ENCODE results near the gene ROBO1. TPM values are rescaled to one million over a fixed set of nuclear protein-coding genes. Genes with fewer than 3 reads are reported as not detected.
A peak's percentile ranks its signal among the peaks of the same experiment; 100 is the strongest.

Gene ROBO1
- total RNA-seq, 2 experiments from 2014 or later = 3.0 to 3.1 TPM

GRCh38 chr3:78977073-78977472 is 790.7 kb downstream of the ROBO1 start:
- no peak overlapping the region for H3K27ac Mint-ChIP-seq
- H3K4me3 Mint-ChIP-seq = no peak overlapping the region
- CTCF ChIA-PET = no interaction called here
- ATAC-seq = no peak
- H3K36me3 Mint-ChIP-seq (ENCODE audit: low read depth) = no peaks in the 10 kb centered on the region
- no peaks in the 10 kb centered on the region for H3K9me3 Mint-ChIP-seq (ENCODE audit: insufficient read depth)
- no peak for DNase-seq
- no peaks in the 10 kb centered on the region for H3K4me1 Mint-ChIP-seq (ENCODE audit: low read depth)
- POLR2A ChIA-PET = no interaction called here
- H3K27me3 Mint-ChIP-seq (ENCODE audit: low read depth) = no peaks in the 10 kb centered on the region

GRCh38 chr3:78976200-78976599 is 791.6 kb downstream of the ROBO1 start:
- ATAC-seq (no peak), DNase-seq (no peak)
- no peak overlapping the region for H3K27ac Mint-ChIP-seq
- POLR2A ChIA-PET = no interaction called here
- CTCF ChIA-PET = no interaction called here
- H3K36me3 Mint-ChIP-seq (ENCODE audit: low read depth) = no peaks in the 10 kb centered on the region
- no peaks in the 10 kb centered on the region for H3K9me3 Mint-ChIP-seq (ENCODE audit: insufficient read depth)
- H3K4me3 Mint-ChIP-seq = no peak overlapping the region
- H3K4me1 Mint-ChIP-seq (ENCODE audit: low read depth) = no peaks in the 10 kb centered on the region
- no peaks in the 10 kb centered on the region for H3K27me3 Mint-ChIP-seq (ENCODE audit: low read depth)

- ChIA-PET POLR2A (no interaction called here), CTCF (no interaction called here)
- Mint-ChIP-seq H3K27me3 (ENCODE audit: low read depth) (no peaks in the 10 kb centered on the region), H3K4me3 (no peak overlapping the region), H3K9me3 (ENCODE audit: insufficient read depth) (no peaks in the 10 kb centered on the region), H3K36me3 (ENCODE audit: low read depth) (no peaks in the 10 kb centered on the region), H3K27ac (no peak overlapping the region), H3K4me1 (ENCODE audit: low read depth) (no peaks in the 10 kb centered on the region)
- ATAC-seq = no peak
- no peak for DNase-seq
Observed at GRCh38 chr3:78974181-78974790, 793.5 kb downstream of the ROBO1 start.

GRCh38 chr3:78972617-78973301 is 795.0 kb downstream of the ROBO1 start:
- ATAC-seq (no peak), DNase-seq (no peak)
- POLR2A ChIA-PET = no interaction called here
- Mint-ChIP-seq H3K27me3 (ENCODE audit: low read depth) (no peaks in the 10 kb centered on the region), H3K36me3 (ENCODE audit: low read depth) (no peaks in the 10 kb centered on the region), H3K27ac (no peak overlapping the region), H3K4me1 (ENCODE audit: low read depth) (no peaks in the 10 kb centered on the region), H3K4me3 (no peak overlapping the region), H3K9me3 (ENCODE audit: insufficient read depth) (no peaks in the 10 kb centered on the region)
- CTCF ChIA-PET = no interaction called here

- Mint-ChIP-seq H3K9me3 (ENCODE audit: insufficient read depth) (no peaks in the 10 kb centered on the region), H3K4me3 (no peak overlapping the region), H3K27me3 (ENCODE audit: low read depth) (no peaks in the 10 kb centered on the region), H3K4me1 (ENCODE audit: low read depth) (no peaks in the 10 kb centered on the region), H3K36me3 (ENCODE audit: low read depth) (no peaks in the 10 kb centered on the region), H3K27ac (no peak overlapping the region)
- ChIA-PET CTCF (no interaction called here), POLR2A (no interaction called here)
- DNase-seq (no peak), ATAC-seq (no peak)
Observed at GRCh38 chr3:78970656-78971055, 797.1 kb downstream of the ROBO1 start.

GRCh38 chr3:78969483-78969882 is 798.3 kb downstream of the ROBO1 start:
- CTCF ChIA-PET = no interaction called here
- H3K27me3 Mint-ChIP-seq (ENCODE audit: low read depth) = no peaks in the 10 kb centered on the region
- no peaks in the 10 kb centered on the region for H3K4me1 Mint-ChIP-seq (ENCODE audit: low read depth)

GRCh38 chr3:78967061-78967460 is 800.7 kb downstream of the ROBO1 start:
- ChIA-PET POLR2A (no interaction called here), CTCF (no interaction called here)
- Mint-ChIP-seq H3K4me3 (no peak overlapping the region), H3K4me1 (ENCODE audit: low read depth) (no peaks in the 10 kb centered on the region), H3K36me3 (ENCODE audit: low read depth) (no peaks in the 10 kb centered on the region), H3K9me3 (ENCODE audit: insufficient read depth) (no peaks in the 10 kb centered on the region), H3K27ac (no peak overlapping the region), H3K27me3 (ENCODE audit: low read depth) (no peaks in the 10 kb centered on the region)
- ATAC-seq (no peak), DNase-seq (no peak)

More at GRCh38 chr3:78969483-78969882, 798.3 kb downstream of the ROBO1 start:
- Mint-ChIP-seq H3K36me3 (ENCODE audit: low read depth) (no peaks in the 10 kb centered on the region), H3K4me3 (no peak overlapping the region), H3K9me3 (ENCODE audit: insufficient read depth) (no peaks in the 10 kb centered on the region), H3K27ac (no peak overlapping the region)
- DNase-seq (no peak), ATAC-seq (no peak)
- POLR2A ChIA-PET = no interaction called here

- ChIA-PET POLR2A (no interaction called here), CTCF (no interaction called here)
- ATAC-seq = no peak
- no peaks in the 10 kb centered on the region for H3K9me3 Mint-ChIP-seq (ENCODE audit: insufficient read depth)
- no peak overlapping the region for H3K27ac Mint-ChIP-seq
- DNase-seq = no peak
- no peaks in the 10 kb centered on the region for H3K27me3 Mint-ChIP-seq (ENCODE audit: low read depth)
- H3K4me1 Mint-ChIP-seq (ENCODE audit: low read depth) = no peaks in the 10 kb centered on the region
- H3K4me3 Mint-ChIP-seq = no peak overlapping the region
- H3K36me3 Mint-ChIP-seq (ENCODE audit: low read depth) = no peaks in the 10 kb centered on the region
Observed at GRCh38 chr3:78963771-78964170, 804.0 kb downstream of the ROBO1 start.

- H3K27ac Mint-ChIP-seq = no peak overlapping the region
- H3K9me3 Mint-ChIP-seq (ENCODE audit: insufficient read depth) = no peaks in the 10 kb centered on the region
- ChIA-PET POLR2A (no interaction called here), CTCF (no interaction called here)
- DNase-seq = no peak
- no peak overlapping the region for H3K4me3 Mint-ChIP-seq
- no peak for ATAC-seq
- no peaks in the 10 kb centered on the region for H3K4me1 Mint-ChIP-seq (ENCODE audit: low read depth)
- no peaks in the 10 kb centered on the region for H3K36me3 Mint-ChIP-seq (ENCODE audit: low read depth)
- no peaks in the 10 kb centered on the region for H3K27me3 Mint-ChIP-seq (ENCODE audit: low read depth)
Observed at GRCh38 chr3:78957456-78957855, 810.3 kb downstream of the ROBO1 start.

GRCh38 chr3:78951342-78951945 is 816.4 kb downstream of the ROBO1 start:
- no peaks in the 10 kb centered on the region for H3K36me3 Mint-ChIP-seq (ENCODE audit: low read depth)
- H3K4me3 Mint-ChIP-seq = no peak overlapping the region
- H3K27me3 Mint-ChIP-seq (ENCODE audit: low read depth) = no peaks in the 10 kb centered on the region
- ATAC-seq = no peak
- peak overlapping the region; percentile 48 for H3K27ac Mint-ChIP-seq
- no peaks in the 10 kb centered on the region for H3K4me1 Mint-ChIP-seq (ENCODE audit: low read depth)
- POLR2A ChIA-PET = no interaction called here
- DNase-seq = no peak
- CTCF ChIA-PET = no interaction called here
- H3K9me3 Mint-ChIP-seq (ENCODE audit: insufficient read depth) = no peaks in the 10 kb centered on the region

- ChIA-PET CTCF (no interaction called here), POLR2A (no interaction called here)
- no peak for DNase-seq
- Mint-ChIP-seq H3K4me1 (ENCODE audit: low read depth) (no peaks in the 10 kb centered on the region), H3K27ac (no peak overlapping the region), H3K27me3 (ENCODE audit: low read depth) (no peaks in the 10 kb centered on the region), H3K36me3 (ENCODE audit: low read depth) (no peaks in the 10 kb centered on the region), H3K4me3 (no peak overlapping the region), H3K9me3 (ENCODE audit: insufficient read depth) (peaks cover 6% of the 10 kb centered on the region)
- no peak for ATAC-seq
Observed at GRCh38 chr3:78941587-78941986, 826.2 kb downstream of the ROBO1 start.

GRCh38 chr3:78940626-78941025 is 827.2 kb downstream of the ROBO1 start:
- DNase-seq (no peak), ATAC-seq (no peak)
- no peaks in the 10 kb centered on the region for H3K27me3 Mint-ChIP-seq (ENCODE audit: low read depth)
- H3K36me3 Mint-ChIP-seq (ENCODE audit: low read depth) = no peaks in the 10 kb centered on the region
- CTCF ChIA-PET = no interaction called here
- peaks cover 5% of the 10 kb centered on the region for H3K9me3 Mint-ChIP-seq (ENCODE audit: insufficient read depth)
- POLR2A ChIA-PET = no interaction called here
- no peaks in the 10 kb centered on the region for H3K4me1 Mint-ChIP-seq (ENCODE audit: low read depth)
- no peak overlapping the region for H3K4me3 Mint-ChIP-seq
- no peak overlapping the region for H3K27ac Mint-ChIP-seq

- ChIA-PET CTCF (no interaction called here), POLR2A (no interaction called here)
- H3K4me1 Mint-ChIP-seq (ENCODE audit: low read depth) = no peaks in the 10 kb centered on the region
- no peaks in the 10 kb centered on the region for H3K27me3 Mint-ChIP-seq (ENCODE audit: low read depth)
- ATAC-seq (no peak), DNase-seq (no peak)
- H3K9me3 Mint-ChIP-seq (ENCODE audit: insufficient read depth) = no peaks in the 10 kb centered on the region
- no peak overlapping the region for H3K27ac Mint-ChIP-seq
- no peak overlapping the region for H3K4me3 Mint-ChIP-seq
- no peaks in the 10 kb centered on the region for H3K36me3 Mint-ChIP-seq (ENCODE audit: low read depth)
Observed at GRCh38 chr3:78940128-78940527, 827.7 kb downstream of the ROBO1 start.

Data from activated CD8-positive, alpha-beta T cell treated with anti-CD3 and anti-CD28 coated beads, Interleukin-2, amount 10 ng/mL, durations not matched to agents 7 days and 5 days (primary cell).